HG03469 (cell line): ENCODE data around the gene CSF2RB.

Source experiments
- ATAC-seq: cut with Tn5 transposase; IDR thresholded peaks from one replicate; pipeline ENCODE4 v1.9.1; 2021; ENCODE audit warnings: mild to moderate bottlenecking, moderate library complexity, moderate number of reproducible peaks; ENCODE audit not compliant: unreplicated experiment

Gene CSF2RB

DNA sequence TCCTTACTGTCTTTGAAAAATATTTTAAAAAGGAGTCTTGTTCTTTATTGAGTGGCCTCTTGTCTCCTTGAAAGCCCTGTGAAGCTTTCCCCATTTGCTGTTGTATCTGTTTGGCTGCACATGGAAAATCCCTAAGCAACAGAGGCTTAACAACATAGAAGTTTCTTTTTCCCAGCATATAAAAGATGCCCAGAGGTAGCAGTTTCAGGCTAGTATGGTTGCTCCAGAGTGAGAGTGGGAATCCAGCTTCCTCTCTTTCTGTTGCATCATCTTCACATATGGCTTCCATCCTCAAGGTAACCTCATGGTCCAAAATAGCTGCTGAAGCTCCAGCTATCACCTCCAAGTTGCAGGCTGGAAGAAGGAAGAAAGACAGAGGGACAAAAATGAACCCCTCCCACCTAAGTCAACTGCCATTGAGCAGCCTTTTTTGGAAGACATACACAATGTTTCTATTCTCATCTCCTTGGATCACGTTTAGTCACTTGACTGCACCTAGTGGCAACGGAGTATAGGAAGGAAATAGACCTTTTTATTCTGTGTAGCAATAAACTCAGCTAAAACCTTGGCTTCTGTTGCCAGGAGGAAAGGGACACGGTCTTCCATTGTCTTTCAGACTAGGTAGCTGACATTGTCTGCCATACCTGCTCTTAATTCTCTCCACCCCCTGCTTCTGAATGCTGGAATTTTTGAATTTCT, 5.3 kb downstream of the CSF2RB start:
- ATAC-seq = no peak

DNA sequence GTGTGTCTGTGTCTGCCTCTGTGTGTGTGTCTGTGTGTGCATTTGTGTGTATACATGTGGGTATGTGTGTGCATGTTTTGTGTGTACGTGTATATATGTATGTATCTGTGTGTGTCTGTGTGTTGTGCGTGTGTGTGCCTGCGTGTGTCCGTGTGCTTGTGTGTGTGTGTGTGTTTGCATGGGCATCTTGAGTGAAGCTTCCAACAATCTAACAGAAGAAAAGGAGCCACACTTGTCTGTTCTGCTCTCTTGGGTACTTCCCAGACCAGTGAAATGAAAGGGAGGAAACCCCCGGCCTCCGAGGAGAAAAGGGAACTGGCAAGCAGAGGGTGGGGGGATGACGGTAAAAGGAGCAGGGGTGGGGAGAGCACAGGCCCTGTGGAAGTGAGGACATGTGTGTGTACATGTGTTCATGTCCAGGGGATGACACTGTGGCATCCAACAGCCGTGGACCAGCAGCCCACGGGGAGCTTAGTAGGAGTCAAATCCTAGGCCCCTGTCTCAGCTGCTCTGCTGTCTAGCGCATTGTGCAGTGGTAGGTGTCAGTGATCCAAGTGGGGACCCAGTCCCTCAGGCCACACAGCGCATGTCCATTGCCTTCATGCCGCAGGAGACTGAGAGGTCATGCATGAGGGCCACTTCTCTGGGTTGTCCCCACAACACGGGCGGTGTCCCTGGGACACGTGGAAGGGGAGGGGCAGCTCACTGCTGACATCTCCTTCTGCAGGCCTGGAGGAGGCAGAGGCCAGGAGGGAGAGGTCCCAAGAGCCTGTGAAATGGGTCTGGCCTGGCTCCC, 8.1 kb downstream of the CSF2RB start:
- no peak for ATAC-seq

DNA sequence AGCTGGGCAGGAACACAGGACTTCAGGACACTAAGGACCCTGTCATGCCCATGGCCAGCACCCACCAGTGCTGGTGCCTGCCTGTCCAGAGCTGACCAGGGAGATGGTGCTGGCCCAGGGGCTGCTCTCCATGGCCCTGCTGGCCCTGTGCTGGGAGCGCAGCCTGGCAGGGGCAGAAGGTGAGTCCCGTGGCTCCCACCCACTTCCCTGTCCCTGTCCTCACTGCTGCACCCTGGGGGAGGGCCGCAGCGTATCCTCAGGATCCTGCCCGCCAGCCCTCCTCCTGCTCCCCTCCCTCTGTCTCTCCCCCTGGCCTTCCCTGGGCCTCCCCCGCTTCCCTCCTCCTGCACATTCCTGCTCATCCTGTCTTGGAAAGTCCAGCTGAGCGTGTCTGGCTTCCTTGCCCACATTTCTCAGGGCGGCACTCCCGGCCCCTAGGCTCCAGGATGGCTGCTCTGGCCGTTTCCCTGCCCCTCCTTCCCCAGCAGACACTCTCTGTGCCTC, 8.7 kb downstream of the CSF2RB start:
- no peak for ATAC-seq

DNA sequence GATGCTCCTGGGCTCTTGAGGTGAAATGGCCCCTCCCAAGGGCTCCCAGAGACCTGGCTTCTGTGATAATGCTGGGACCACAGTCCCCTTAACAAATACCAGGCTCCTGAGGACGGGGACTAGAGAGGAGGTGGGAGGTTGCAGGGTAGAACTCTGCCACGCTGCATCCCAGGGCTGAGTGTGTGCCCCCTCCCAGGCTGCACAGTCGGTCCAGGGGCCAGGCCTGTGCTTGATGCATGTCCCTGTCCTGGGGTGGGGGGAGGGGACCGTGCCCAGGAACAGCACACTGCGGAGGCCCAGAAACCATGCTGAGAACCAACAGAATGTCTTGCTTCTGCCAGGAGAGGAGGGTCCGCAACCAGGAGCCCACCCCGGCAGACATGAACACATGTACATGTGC, 9.3 kb downstream of the CSF2RB start:
- no peak for ATAC-seq

DNA sequence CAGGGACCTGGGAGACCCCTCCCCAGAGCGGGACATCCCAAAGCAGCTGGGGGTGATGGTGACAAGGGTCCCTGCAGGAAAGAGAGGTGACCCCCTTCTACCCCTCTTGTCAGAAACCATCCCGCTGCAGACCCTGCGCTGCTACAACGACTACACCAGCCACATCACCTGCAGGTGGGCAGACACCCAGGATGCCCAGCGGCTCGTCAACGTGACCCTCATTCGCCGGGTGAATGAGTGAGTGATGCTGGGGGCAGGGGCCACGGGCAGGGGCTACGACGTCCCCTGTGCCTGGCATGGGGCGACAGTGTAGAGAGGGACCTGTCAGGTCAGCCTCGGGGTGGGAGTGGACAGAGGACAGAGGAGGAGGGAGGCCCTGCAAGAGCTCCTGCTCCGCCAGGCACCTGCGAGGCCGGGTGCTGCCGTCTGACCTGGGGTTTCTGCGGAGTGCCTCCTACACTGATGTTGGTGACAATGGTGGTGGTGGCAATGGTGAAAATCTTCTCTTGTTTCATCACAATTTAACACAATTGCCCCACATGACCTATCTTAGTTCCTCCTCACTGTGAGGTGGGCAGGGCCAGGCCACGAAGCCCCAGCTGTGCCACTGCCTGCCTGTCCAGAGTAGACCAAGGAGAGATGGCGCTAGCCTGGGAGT, 9.8 kb downstream of the CSF2RB start:
- ATAC-seq = no peak

DNA sequence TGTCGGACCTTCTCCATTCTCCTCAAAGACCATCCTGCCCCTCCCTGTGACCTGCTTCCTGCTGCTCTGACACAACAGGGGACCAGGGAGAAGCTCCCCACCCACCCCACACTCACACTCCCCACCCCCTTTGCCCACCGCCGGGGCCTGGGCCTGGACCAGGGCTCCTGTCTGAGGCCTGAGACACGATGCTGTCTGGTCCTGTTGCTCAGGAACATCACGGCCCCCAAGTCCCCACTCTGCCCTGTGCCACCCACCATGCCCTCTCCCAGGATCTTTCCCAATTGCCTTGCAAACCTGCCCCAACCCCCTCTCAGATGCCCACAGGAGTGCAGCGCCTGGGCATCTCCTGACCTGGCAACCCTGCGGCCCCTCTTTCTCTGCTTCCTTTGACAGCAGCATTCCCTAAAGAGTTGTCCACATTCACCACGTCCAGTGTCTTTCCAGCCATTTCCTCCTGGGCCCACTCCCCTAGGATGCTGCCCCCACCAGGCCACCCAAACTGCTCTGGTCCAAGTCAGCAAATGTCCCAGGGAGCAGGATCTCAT, 10.8 kb downstream of the CSF2RB start:
- no peak for ATAC-seq

DNA sequence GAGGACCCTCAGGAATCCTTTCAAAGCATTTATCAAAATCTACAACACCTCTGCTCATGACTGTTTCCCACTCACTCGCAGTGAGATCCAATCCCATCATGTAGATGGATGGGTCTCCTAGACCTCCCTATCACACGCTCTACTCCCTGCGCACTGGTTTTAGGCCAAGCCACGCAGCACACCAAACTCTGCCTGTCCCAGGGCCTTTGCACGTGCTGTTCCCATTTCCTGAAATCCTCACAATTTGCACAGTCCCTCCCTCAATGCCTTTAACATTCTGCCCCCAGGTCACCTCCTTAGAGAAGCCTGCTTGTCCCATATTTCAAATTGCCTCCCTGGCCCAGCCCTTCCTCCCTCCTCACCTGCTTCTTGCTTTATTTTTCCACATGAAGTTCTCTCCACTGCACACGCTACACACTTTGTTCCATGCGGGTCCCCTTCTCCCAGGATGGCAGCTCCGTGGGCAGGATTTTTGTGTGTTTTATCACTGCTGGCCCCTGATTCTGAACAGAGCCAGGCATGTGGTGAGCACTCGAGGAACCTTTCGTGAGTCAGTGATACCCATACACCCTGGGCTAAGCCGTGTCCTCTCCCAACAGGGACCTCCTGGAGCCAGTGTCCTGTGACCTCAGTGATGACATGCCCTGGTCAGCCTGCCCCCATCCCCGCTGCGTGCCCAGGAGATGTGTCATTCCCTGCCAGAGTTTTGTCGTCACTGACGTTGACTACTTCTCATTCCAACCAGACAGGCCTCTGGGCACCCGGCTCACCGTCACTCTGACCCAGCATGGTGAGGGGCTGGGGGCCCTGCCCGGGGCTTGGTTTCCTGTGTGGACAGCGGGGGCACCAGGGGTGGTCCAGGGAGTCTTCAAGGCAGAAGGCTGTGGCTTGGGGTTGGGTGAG, 12.2 kb downstream of the CSF2RB start:
- no peak for ATAC-seq

DNA sequence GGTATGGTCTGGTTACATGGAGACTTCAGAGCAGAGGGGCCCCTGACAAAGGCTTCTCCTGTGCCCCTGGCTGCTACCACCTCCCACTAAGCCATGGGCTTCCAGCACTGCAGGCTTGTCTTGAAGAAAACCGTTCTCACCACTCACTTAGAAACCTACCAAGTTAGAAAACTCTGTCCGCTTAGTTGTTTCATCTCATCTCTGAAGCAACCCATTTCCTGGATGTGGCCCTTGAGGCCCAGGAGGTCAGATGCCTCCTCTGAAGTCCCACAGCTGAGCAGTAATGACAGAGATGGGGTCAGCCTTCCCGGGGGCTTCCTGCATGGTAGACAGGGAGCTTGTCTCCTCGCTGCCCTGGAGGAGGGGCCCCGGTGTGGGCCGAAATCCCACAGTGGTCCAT, 12.9 kb downstream of the CSF2RB start:
- no peak for ATAC-seq

DNA sequence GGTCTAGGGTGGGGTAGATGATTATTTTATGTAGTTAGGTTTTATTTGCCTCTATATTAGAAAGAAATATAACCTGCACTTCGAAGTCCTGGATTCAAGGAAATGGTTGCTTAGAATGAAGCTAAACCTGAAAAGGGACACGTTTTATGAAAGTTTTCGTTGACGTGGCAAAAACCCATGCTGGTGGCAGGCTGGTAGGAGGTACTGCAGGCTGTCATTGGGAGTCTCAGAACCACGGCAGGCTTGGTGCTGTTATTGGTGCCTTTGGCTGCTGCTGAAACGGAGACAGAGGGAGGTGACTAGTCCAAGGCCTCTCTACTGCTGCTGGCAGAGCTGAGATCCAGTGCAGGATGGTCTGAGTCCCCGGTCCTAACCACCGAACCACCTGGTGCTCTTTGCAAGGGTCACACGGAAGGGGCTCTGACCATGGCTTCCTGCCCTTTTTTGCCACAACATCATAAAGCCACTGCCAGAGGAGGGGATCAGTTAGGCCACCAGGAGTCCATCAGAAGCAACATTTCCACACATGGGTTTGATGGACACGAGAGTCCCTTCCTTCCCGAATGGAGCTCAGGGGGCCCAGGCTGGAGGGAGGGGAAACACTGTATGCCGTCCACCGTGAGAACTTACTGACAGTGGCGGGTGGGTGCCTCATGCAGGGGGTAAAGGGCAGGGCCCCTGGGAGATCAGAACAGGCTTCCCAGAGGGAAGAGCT, 13.4 kb downstream of the CSF2RB start:
- no peak for ATAC-seq

DNA sequence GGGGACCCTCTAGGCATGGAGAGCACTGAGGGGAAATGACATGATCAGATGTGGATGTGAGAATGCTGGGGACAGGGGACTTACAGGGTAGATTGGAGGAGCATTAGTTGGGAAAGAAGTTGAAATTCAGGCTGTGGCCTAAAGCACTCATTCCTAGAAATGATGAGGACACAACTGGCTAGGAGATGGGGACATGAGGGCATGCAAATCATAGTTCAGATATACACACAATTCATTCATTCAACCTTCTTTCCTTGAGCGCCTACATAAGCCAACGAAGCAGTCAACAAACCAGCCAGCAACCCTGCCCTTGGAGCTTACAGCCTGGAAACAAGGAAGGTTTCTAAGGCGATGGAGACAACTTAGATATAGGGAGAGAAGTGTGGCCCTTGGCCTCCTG, 14.2 kb downstream of the CSF2RB start:
- ATAC-seq = no peak

DNA sequence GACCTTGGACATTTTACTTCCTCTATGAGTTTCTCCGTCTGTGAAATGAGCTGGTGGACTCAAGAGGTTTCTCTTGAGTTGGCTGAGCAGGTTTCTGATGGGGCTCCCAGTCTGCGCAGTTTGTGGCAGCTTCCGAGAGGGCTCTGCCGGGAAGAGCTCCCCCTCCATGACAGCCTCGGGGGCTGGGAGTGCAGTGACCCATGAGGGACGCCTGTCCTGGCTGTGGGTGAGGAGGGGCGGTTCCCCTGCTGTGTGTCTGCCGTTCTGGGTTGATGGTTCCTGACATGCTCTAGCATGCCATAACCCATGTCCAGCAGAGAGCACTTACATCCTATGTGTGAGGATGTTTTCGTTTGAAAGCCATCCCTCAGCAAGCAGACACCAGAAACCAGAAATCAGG, 14.8 kb downstream of the CSF2RB start:
- ATAC-seq = no peak

DNA sequence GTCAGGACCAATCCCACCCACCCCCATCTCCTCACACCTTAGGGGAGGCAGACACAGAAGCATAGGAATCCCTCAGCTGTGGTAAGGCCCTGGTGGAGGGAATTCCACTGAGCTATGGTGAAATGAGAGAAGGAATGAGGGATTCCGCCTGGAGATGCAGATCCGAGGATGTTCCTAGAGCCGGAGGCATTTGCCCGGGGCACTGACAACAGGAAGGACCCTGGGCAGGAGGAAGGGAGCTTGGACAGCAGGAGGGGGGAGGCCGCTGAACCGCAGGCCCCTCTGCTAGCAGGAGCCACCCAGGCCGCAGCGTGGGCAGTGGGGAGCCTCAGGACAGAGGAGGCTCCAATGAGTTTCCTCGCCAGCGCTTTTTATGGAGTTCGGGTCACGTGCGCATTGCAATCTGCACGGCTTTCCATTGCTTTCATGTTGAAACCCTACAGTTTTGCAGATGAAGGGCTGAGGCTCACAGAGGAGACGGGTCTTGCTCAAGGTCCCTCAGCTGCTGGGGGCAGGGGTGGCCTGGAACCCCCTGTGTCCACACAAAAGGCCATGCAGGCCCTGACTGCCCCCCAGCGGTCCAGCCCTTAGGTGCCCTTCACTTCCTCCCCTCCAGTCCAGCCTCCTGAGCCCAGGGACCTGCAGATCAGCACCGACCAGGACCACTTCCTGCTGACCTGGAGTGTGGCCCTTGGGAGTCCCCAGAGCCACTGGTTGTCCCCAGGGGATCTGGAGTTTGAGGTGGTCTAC, 15.5 kb downstream of the CSF2RB start:
- ATAC-seq = no peak

DNA sequence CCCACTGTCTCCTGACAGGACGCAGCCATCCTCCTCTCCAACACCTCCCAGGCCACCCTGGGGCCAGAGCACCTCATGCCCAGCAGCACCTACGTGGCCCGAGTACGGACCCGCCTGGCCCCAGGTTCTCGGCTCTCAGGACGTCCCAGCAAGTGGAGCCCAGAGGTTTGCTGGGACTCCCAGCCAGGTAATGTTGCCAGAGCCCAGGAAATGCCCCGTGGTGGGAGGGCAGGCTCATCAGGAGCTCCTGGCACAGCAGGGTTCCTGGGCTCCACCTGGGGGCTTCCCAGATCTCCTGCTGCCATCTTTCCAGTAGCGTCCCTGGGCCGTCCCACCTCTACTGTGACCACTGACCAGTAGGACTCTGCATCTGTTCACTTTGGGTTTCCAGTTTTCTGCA, 16.2 kb downstream of the CSF2RB start:
- ATAC-seq = no peak

DNA sequence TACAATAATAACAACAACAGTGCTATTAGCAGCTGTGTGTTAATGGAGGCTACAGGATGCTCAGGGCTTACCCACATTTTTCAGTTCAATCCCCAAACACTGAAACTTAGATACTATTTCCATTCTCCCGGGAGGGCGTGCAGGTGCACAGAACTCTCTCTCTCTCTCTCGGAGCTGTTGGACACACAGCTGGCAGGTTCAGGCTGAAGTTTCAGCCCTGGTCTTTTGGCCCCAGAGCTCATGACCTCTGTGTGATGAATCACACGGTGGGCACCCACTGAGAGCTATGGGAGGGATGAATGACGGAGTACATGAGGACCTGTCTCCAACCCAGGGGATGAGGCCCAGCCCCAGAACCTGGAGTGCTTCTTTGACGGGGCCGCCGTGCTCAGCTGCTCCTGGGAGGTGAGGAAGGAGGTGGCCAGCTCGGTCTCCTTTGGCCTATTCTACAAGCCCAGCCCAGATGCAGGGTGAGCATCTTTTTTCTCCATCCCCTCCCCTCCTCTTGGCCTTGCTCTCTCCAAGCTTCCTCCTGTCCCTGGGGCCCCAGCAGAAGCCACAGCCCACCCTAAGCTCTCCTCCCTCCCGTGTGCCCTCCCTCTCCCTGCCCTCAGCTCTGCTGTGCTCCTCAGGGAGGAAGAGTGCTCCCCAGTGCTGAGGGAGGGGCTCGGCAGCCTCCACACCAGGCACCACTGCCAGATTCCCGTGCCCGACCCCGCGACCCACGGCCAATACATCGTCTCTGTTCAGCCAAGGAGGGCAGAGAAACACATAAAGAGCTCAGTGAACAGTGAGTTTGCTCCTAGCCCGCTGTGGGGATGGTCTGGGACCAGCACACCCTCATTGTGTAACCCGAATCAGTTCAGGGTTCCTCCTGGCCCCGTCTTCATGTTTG, 16.9 kb downstream of the CSF2RB start:
- no peak for ATAC-seq

DNA sequence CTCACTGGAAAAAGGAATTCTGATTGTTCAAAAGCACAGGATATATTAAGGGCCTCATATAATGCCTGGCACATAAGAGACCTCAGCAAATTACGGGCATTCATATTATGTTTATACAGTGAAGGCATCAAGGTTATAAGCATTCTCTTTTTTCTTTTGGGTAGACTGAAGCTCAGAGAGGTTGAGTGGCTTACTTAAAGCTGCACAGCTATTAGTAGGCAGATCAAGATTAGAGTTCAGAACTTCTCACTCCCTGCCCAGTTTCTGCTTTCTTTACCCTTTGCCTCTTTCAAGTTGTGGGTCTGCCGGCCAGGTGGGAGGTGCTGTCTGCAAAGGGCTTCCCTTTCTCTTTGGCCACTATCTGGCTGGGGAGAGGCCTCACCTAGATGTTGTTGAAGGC, 18.0 kb downstream of the CSF2RB start:
- ATAC-seq = no peak

DNA sequence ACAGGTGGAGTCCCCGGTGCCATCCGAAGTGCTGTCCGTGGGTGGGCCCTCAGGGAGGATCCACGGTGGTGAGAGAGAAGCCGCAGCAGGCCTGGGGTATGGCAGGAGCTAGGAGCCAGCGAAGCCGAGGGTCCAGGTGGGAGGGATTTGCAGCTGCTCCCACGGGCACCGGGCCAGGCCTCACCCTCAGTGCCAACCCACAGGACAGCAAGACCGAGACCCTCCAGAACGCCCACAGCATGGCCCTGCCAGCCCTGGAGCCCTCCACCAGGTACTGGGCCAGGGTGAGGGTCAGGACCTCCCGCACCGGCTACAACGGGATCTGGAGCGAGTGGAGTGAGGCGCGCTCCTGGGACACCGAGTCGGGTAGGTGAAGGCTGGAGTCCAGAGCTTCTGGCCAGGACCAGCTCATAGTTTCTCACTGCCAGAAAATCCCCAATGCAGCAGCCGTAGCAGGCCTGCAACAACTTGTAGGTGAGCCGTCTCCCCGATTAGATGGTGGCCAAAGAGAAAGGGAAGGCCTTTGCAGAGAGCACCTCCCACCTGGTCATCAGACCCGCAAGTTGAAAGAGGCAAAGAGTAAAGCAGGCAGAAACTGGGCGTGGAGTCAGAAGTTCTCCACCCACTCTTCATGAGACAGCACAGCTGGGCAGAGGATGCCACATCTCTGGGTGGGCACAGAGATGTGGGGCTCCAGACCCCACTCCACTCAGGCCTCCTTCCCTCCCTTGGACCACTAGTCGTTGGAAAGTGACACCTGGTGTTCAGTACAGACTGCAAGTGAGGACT, 20.4 kb downstream of the CSF2RB start:
- no peak for ATAC-seq
